HUES6 (cell line): ENCODE measurements around the gene UBE2G2.

Source experiments
- H3K27ac ChIP-seq: 2 replicates; pipeline ENCODE4 v1.7.0; 2013; ENCODE audit warnings: low read depth, mild to moderate bottlenecking, low read length, inconsistent platforms
- H3K27me3 ChIP-seq: 2 replicates; pipeline ENCODE4 v1.6.1; 2013; ENCODE audit warnings: low read length; ENCODE audit not compliant: control insufficient read depth, insufficient read depth
- H3K36me3 ChIP-seq: 2 replicates; pipeline ENCODE4 v1.6.1; 2013; ENCODE audit warnings: low read length; ENCODE audit not compliant: control insufficient read depth, insufficient read depth
- H3K4me1 ChIP-seq: 2 replicates; pipeline ENCODE4 v1.6.1; 2013; ENCODE audit warnings: low read length; ENCODE audit not compliant: control insufficient read depth, insufficient read depth
- H3K4me3 ChIP-seq: 2 replicates; pipeline ENCODE4 v1.5.1; 2013; ENCODE audit warnings: low read depth, low read length
- H3K9ac ChIP-seq: one replicate; pipeline ENCODE4 v1.6.1; 2013; ENCODE audit warnings: mild to moderate bottlenecking, low read length
- H3K9me3 ChIP-seq: 2 replicates; pipeline ENCODE4 v1.6.1; 2013; ENCODE audit warnings: low read depth, low read length; ENCODE audit not compliant: control insufficient read depth, insufficient read depth

The UBE2G2 gene

GRCh38 chr21:44799646-44800045, 2.0 kb downstream of the UBE2G2 start:
- no peaks in the 10 kb centered on the region; the same call in 1 of the 2 replicates for H3K9me3 ChIP-seq
- H3K27ac ChIP-seq, result no peak overlapping the region
- no peaks in the 10 kb centered on the region for H3K27me3 ChIP-seq
- H3K36me3 ChIP-seq, result peaks cover 41% of the 10 kb centered on the region
- H3K9ac ChIP-seq, result no peak overlapping the region
- no peak overlapping the region; the same call in 1 of the 2 replicates for H3K4me3 ChIP-seq
- H3K4me1 ChIP-seq, result peaks cover 15% of the 10 kb centered on the region

- H3K27ac ChIP-seq, result no peak overlapping the region
- peaks cover 17% of the 10 kb centered on the region for H3K4me1 ChIP-seq
- H3K4me3 ChIP-seq, result no peak overlapping the region
- no peaks in the 10 kb centered on the region; the same call in 1 of the 2 replicates for H3K9me3 ChIP-seq
- no peaks in the 10 kb centered on the region for H3K27me3 ChIP-seq
- H3K9ac ChIP-seq, result no peak overlapping the region
- peaks cover 41% of the 10 kb centered on the region for H3K36me3 ChIP-seq
Measured at GRCh38 chr21:44797775-44798174, 3.8 kb downstream of the UBE2G2 start.

- Histone ChIP-seq H3K36me3 (peaks cover 64% of the 10 kb centered on the region), H3K4me1 (peaks cover 12% of the 10 kb centered on the region), H3K9ac (no peak overlapping the region), H3K4me3 (no peak overlapping the region), H3K27ac (no peak overlapping the region), H3K27me3 (no peaks in the 10 kb centered on the region), H3K9me3 (no peaks in the 10 kb centered on the region; the same call in 1 of the 2 replicates)
Measured at GRCh38 chr21:44795342-44795741, 6.3 kb downstream of the UBE2G2 start.

GRCh38 chr21:44793592-44794374, 7.8 kb downstream of the UBE2G2 start:
- no peaks in the 10 kb centered on the region for H3K27me3 ChIP-seq
- peaks cover 55% of the 10 kb centered on the region for H3K36me3 ChIP-seq

GRCh38 chr21:44792702-44793591, 8.7 kb downstream of the UBE2G2 start:
- Histone ChIP-seq H3K27ac (no peak overlapping the region), H3K36me3 (peaks cover 48% of the 10 kb centered on the region)

More at GRCh38 chr21:44793592-44794374, 7.8 kb downstream of the UBE2G2 start:
- Histone ChIP-seq H3K9ac (no peak overlapping the region), H3K4me3 (no peak overlapping the region), H3K4me1 (peaks cover 11% of the 10 kb centered on the region), H3K9me3 (no peaks in the 10 kb centered on the region; the same call in 1 of the 2 replicates), H3K27ac (no peak overlapping the region)

GRCh38 chr21:44791993-44792392, 9.6 kb downstream of the UBE2G2 start:
- Histone ChIP-seq H3K9ac (no peak overlapping the region), H3K27me3 (no peaks in the 10 kb centered on the region), H3K4me3 (no peak overlapping the region), H3K27ac (no peak overlapping the region), H3K36me3 (peaks cover 52% of the 10 kb centered on the region), H3K9me3 (no peaks in the 10 kb centered on the region; the same call in 1 of the 2 replicates), H3K4me1 (peaks cover 11% of the 10 kb centered on the region)

More at GRCh38 chr21:44792702-44793591, 8.7 kb downstream of the UBE2G2 start:
- Histone ChIP-seq H3K4me3 (no peak overlapping the region), H3K27me3 (no peaks in the 10 kb centered on the region), H3K9ac (no peak overlapping the region), H3K4me1 (peaks cover 11% of the 10 kb centered on the region), H3K9me3 (no peaks in the 10 kb centered on the region; the same call in 1 of the 2 replicates)

GRCh38 chr21:44791246-44791645, 10.4 kb downstream of the UBE2G2 start:
- no peak overlapping the region for H3K9ac ChIP-seq
- no peaks in the 10 kb centered on the region; the same call in 1 of the 2 replicates for H3K9me3 ChIP-seq
- H3K27ac ChIP-seq, result no peak overlapping the region
- H3K4me1 ChIP-seq, result peaks cover 11% of the 10 kb centered on the region
- no peaks in the 10 kb centered on the region for H3K27me3 ChIP-seq
- peaks cover 48% of the 10 kb centered on the region for H3K36me3 ChIP-seq
- no peak overlapping the region for H3K4me3 ChIP-seq

- H3K9me3 ChIP-seq, result no peaks in the 10 kb centered on the region; the same call in 1 of the 2 replicates
- H3K4me3 ChIP-seq, result no peak overlapping the region
- no peaks in the 10 kb centered on the region for H3K27me3 ChIP-seq
- H3K4me1 ChIP-seq, result peaks cover 7% of the 10 kb centered on the region
- H3K27ac ChIP-seq, result no peak overlapping the region
- peaks cover 48% of the 10 kb centered on the region for H3K36me3 ChIP-seq
- no peak overlapping the region for H3K9ac ChIP-seq
Measured at GRCh38 chr21:44790368-44790767, 11.3 kb downstream of the UBE2G2 start.

GRCh38 chr21:44789880-44790279, 11.7 kb downstream of the UBE2G2 start:
- H3K36me3 ChIP-seq, result peaks cover 53% of the 10 kb centered on the region
- H3K27ac ChIP-seq, result no peak overlapping the region
- H3K27me3 ChIP-seq, result no peaks in the 10 kb centered on the region

GRCh38 chr21:44785620-44786335, 15.8 kb downstream of the UBE2G2 start:
- H3K4me1 ChIP-seq, result no peaks in the 10 kb centered on the region; the same call in 1 of the 2 replicates
- H3K27ac ChIP-seq, result no peak overlapping the region
- no peaks in the 10 kb centered on the region for H3K27me3 ChIP-seq
- no peak overlapping the region for H3K4me3 ChIP-seq
- H3K9me3 ChIP-seq, result peaks cover 6% of the 10 kb centered on the region; the same call in 1 of the 2 replicates
- peaks cover 65% of the 10 kb centered on the region for H3K36me3 ChIP-seq
- no peak overlapping the region for H3K9ac ChIP-seq

More at GRCh38 chr21:44789880-44790279, 11.7 kb downstream of the UBE2G2 start:
- H3K4me3 ChIP-seq, result no peak overlapping the region
- H3K4me1 ChIP-seq, result peaks cover 7% of the 10 kb centered on the region
- H3K9me3 ChIP-seq, result no peaks in the 10 kb centered on the region; the same call in 1 of the 2 replicates
- no peak overlapping the region for H3K9ac ChIP-seq
